Measurements from ENCODE around the gene TMEM94.

DNA sequence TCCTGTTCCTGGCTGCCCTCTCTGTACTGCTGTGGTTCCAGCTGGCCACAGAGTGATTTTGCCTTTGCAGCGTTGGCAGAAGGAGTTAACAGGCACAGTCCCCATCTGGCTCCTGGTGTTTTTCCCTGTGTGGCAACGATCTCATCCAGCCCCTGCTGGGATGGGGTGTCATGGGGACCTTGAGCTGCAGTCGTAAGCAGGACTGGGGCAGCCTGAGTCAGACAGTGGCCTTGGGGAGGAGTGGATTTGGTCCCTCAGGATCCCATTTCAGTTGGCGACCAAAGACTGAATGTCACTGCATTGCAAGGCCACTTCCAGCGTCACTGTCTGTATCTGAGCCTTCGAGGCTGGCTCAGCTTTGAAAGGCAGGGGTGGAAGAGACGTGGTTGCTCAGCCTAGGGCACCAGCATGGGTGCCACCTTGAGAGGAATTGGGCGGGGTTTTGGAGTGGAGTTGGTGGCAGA, 11.9 kb downstream of the TMEM94 start:
- TF ChIP-seq CTCF (conservative IDR thresholded peaks at IDR 0.05; ENCODE audit: low read depth, low read length) (no peak), EZH2 (IDR thresholded peaks at IDR 0.05; ENCODE audit: borderline replicate concordance, low read depth, low read length, poor library complexity, severe bottlenecking) (no peak)

Measured in A673 (cell line).